HS-5 (cell line): ENCODE measurements around the gene COP1.

Experiments
- DNase-seq: peaks from one replicate; pipeline ENCODE4 v3.0.0-alpha.2; 2012; ENCODE audit warnings: low read depth

Gene COP1

GRCh38 chr1:175963740-175964139, 243.3 kb downstream of the COP1 start:
- DNase-seq, result no peak

- no peak for DNase-seq
These were observed 246.9 kb downstream of the COP1 start for GRCh38 chr1:175960169-175960568.

DNA sequence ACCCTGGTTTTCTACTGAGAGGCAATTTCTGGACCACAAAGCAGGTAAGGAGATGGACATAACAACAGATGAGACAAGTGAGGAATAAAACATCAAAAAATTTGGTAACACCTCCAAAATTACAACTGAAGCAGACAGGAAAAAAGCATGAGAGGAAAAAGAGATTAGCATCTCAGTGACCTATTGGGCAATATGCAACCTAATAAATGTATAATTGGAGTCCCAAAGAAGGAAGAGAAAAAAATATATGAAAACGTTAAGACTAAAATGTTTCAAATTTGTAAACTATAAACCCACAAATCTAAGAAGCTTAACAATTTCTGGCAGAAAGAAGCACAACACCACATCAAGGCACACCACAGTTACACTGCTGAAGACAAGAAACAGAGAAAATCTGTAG, 255.5 kb downstream of the COP1 start:
- no peak for DNase-seq

DNA sequence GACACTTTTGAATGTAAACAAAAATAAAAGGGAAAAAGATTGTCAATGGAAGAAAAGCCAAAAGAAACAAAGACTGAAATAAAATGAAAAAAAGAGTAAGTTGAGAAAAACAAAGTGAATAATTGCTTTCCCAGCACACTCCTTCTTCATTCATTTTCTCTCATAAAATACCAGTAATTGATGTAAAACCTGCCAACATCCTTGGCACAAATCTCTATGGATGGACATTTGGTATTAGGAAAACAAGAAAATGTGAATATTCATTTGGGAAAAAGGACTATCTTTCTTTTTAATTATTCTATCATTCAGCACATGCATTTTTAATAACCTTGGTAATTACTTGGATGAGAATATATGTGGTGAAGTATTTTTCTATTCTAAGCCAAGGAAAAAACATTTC, 259.3 kb downstream of the COP1 start:
- DNase-seq, result no peak

- DNase-seq, result no peak
These were observed 262.5 kb downstream of the COP1 start for GRCh38 chr1:175944591-175944990.

- DNase-seq, result no peak
These were observed 265.9 kb downstream of the COP1 start for GRCh38 chr1:175941164-175941563.

DNA sequence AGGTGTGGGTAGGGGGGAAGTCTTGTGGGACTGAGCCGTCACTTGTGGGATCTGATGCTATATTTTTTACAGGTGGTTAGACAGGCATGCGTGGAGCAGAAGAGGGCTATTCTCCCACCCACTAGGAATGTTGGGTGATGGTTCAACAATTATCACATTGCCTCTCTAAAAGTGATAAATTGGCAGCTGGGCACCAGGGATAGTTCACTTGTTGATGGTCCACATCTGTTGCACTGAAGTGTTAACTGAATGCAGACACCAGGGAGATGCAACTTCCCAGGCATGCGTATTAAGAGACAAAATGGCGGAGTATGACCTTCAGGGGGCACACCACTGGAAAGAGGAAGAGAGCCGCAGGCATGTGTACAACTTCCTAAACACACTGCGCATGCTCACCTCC, 270.4 kb downstream of the COP1 start:
- no peak for DNase-seq

- DNase-seq, result no peak
These were observed 271.4 kb downstream of the COP1 start for GRCh38 chr1:175935566-175936115.

DNA sequence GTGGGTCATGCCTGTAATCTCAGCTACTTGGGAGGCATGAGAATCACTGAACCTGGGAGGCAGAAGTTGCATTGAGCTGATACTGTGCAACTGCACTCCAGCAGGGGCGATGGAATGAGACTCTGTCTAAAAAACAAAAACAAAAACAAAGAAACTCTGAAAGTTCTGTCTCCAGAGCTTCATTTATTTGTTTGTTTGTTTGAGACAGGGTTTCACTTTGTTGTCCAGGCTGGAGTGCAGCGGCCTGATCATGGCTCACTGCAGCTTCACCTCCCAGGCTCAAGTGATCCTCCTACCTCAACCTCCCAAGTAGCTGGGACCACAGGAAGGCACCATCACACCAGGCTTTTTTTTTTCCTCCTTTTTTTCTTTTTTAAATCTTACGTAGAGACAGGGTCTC, 271.9 kb downstream of the COP1 start:
- DNase-seq, result no peak

GRCh38 chr1:175933801-175934200, 273.3 kb downstream of the COP1 start:
- DNase-seq, result no peak

DNA sequence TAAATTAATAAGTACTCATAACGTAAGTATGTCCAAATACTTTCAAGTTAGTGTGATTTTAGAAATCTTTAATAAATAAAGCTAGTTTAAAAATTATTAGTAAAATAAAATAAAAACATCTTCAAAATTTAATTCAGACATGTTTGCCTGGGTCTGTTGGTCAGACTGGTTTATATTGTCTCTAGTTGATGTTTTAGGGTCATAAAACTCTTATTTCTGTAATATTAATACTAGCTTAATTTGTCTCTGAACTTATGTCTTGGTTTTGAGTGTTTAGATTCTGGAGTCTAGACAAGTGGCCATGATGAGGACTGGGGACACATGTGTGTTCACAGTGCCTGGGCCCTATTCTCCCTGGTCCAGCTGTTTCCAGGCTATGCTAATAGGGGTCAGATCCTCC, 279.1 kb downstream of the COP1 start:
- no peak for DNase-seq

- no peak for DNase-seq
These were observed 284.7 kb downstream of the COP1 start for GRCh38 chr1:175922254-175922881.

DNA sequence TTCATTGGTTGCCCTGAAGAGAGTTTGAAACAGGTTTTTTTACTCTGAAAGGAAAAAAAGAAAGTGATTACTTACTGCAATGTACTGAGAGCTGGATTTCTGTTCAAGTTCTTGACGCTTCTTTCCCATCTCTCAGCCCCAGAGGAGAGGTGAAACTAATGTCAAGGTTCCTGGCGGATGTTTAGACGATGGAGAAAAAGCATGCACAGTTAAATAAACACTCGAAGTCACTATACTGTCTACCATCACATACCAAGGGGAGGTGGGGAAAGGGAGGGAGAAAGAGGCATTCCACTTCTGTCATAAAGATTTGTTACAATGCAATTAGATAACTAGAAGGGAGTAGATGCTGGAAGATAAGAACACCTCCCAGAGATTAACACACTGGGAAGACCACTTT, 286.7 kb downstream of the COP1 start:
- no peak for DNase-seq

GRCh38 chr1:175919001-175919400, 288.1 kb downstream of the COP1 start:
- DNase-seq, result no peak

DNA sequence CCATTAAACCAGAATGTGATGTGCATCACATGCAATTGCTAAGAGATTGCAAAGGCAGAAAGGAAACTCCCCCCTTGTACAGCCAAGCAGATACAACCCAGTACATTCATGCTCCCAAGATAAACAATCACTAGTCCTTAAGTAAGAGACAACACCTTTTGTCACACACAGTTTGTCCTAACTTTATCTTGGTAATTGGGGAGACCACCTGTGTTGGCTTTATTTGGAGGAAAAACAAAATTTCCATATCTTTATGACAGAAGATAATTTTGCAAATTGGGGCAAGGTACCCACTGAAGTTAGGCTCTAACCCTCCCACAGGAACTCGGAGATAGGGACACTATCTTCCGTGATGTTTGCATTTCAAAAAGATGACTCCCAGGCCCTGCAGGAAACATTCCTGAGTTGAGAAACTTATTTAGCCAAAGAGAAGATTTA, 288.7 kb downstream of the COP1 start:
- no peak for DNase-seq

- no peak for DNase-seq
These were observed 293.0 kb downstream of the COP1 start for GRCh38 chr1:175914115-175914514.

DNA sequence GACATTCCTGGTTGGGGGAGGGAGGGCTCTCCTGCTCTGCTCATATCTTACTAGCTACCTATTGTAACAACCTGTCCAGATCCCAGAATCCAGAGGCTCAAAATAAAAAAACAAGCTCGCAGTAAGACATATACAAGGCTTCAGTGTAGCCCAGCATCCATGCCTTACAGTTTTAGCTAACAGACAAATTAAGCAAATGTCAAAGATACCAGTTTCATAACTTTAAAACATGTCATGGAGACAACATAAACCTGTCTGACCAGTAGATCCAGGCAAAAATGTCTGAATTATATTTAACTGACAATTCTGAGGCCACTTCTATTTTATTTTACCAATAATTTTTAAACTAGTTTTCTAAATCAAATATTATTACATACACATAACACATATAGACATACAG, 295.9 kb downstream of the COP1 start:
- no peak for DNase-seq

- DNase-seq, result no peak
These were observed 300.7 kb downstream of the COP1 start for GRCh38 chr1:175906370-175906769.

DNA sequence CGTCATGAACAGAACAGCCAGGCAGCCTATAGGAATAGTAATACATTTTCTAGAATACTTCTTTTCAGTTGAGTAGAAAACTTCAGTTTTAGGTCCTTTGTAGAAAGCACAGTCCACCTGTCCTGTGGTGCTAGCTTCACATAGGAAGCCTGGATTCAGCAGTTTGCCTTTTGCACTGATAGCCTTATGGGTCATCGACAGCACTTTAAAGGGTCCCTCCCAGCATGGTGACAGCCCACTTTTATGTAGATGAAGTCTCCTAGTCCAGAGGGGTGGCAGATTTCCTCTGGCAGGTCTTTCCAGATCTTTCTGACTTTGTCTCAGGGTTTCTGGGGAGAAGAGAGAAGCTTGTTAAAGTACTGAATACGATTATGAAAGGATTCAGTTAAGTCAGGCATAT, 302.3 kb downstream of the COP1 start:
- no peak for DNase-seq

DNA sequence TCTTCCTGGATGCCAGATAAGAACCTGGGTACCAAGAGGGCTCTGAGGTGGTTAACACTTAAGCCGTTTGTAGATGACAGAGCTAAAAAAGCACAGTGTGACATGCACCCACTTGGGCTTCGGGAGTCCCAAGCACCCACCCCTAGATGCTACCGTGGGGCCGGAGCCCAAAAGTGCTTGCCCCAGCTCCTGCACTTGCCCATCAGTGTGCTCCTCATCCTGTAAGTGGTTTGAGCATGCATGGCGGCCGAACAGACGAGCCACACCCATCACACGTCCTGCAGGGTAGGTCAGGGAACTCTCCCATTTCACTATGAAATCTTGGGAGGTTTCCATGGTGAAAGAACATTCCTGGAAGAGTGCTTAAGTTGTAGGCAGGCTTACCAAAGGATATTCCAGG, 304.8 kb downstream of the COP1 start:
- DNase-seq, result no peak

DNA sequence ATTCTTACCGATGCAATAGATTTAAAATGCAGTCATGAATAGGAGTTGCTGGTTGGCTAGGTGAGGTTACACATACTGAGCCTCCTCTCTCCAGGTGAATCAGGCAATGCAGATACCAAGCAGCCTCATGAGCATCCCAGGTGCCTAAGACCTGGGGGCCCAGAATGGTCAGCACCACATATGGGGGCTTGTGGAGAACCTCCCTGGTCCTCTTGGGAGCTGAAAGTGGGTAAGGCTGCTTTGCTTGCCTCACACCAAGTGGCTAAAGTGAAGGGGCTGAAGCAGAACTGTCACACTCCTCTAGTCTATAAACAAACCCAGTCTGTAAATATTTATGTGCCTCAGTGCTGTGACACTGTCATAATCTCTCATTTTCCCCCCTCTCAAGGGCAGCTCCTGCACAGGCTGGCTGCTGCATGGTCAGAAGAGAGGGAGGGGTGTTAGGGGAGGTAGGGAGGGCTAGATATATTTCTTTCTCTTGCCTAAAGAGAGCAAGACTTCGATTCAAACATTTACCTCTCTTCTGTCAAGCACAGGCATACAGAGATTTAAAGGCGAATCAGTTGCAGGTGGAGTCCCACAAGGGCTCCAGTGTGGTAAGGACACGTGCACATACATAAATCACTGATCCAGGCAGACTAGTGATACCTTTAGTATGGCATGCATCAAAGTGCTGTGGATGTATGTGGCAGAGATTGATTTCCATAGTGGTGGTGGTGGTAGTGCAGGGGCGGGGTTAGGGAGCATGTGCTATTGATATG, 305.8 kb downstream of the COP1 start:
- no peak for DNase-seq

DNA sequence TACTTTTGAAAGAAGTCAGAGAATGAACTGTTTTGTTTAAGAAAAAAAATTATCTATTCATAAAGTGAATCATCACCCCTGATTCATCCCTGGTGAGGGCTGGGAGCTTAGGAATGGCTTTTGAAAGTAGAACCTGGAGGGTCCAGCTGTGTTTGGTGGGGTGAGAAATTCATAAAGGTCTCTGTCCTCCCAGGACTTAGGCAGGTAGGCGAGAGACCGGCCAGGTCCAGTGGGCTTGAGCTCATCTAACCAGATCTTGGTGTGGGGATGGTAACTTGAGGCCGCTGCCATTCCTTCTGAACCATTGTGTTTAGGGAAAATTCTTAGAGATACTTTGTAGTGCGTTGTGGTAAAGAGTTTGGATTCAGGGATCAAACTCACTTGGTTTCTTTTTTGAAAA, 306.9 kb downstream of the COP1 start:
- no peak for DNase-seq

DNA sequence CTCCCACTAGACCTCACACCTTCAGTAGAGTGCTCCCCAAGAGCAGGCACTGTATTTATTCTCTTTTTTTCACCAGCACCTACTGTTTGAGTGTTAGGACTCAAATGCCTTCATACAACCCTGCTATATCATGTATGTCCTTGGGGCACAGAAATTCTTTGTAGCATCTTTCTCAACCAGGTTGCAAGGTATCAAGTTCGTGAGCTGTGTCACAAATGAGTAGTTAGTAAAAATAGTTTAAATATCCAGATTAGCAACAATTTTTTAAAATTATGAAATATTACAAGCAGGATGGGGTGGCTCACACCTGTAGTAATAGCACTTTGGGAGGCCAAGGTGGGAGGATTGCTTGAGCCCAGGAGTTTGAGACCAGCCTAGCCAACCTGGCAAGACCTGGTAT, 311.1 kb downstream of the COP1 start:
- no peak for DNase-seq
